DMS79 treated with DMSO at 0.1 percent for 48 hours (cell line): Measurements from ENCODE around the gene SEC11C.

Source experiments
- DNase-seq: peaks from one replicate; lab custom pipeline; 2025; lab: John Stamatoyannopoulos, UW

Gene SEC11C

DNA sequence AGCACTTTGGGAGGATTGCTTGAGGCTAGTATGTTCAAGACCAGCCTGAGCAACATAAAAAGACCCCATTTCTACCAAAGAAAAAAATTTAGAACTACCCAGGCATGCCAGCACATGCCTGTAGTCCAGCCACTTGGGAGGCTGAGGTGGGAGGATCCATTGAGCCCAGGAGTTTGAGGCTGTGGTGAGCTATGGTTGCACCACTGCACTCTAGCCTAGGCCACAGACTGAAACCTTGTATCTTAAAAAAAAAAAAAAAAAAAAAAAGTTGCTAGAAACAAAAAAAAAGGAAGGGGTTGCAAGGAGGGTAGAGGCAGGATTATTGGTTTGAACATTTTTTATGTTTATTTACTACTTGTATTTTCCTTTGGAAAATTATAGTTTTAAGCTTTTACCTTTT is 4.8 kb downstream of the SEC11C start:
- no peak for DNase-seq

DNA sequence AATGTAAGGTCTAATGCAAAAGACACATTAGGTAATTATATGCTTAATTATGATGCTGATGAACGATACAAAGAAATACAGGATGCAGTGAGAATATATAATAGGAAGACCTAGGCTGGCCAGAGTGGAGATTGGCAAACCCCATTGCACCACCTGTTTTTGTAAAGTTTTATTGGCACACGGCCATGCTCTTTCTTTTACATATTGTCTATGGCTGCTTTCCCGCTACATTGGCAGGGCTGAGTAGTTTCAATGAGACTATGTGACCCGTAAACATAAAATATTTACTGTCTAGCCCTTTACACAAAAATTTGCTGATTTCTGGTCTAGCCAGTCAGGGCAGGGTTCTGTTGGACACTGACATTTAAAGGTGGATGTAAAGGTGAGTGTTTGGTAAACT is 5.4 kb downstream of the SEC11C start:
- peak; percentile 32 for DNase-seq

DNA sequence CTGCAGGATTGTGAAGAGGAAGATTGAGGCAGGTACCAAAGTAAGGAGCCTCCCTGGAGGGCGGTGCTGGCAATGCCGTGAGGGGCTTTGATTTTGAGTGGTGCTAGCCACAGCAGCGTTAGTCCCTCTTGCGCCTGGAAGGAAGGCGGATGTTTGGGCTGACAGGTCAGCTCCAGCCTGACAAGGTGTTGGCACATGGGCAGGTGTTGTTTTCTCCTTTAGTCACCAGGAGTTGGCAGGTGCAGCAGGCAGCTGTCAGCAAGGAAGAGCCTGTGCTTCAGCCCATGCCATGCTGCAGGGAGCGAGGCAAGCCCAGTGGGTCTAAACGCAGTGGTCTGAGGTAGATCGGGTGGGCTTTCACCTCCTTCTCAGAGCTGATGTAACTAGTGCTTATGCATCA is 8.5 kb downstream of the SEC11C start:
- peak; percentile 84 for DNase-seq

DNA sequence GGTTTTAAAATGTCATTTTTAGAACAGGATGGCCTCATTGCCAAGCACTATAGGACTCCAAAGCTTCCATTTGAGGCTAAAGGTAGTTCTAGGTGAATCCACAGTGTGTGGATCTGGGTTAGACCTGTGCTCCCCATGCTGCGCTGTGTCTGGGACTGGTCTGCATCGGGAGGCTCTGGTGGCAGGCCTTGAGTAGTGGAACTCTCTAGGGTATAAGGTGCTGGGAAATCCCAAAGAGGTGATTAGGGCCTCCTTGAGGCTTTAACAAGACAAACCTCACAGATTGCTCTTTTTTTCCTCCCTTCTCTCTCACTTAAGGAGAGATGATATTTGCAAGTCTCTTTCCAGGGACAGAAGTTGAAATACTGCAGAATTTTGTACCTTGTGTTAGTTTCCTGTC is 9.3 kb downstream of the SEC11C start:
- peak; percentile 29 for DNase-seq

DNA sequence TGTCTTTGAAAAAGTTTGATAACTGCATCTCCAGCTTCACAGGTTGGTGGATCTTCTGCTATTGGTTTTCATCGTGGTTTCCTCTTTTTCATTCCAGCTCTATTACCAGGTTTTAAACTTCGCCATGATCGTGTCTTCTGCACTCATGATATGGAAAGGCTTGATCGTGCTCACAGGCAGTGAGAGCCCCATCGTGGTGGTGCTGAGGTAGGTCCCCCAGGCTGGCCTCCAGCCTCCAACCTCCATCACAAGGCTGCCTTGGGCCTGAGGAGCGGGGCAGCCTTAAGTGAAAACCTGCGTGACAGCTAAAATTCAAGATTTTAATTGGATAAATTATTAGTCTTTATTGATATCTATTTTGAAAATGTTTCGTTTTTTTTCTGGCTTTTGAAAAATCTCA is 9.7 kb downstream of the SEC11C start:
- DNase-seq = no peak

DNA sequence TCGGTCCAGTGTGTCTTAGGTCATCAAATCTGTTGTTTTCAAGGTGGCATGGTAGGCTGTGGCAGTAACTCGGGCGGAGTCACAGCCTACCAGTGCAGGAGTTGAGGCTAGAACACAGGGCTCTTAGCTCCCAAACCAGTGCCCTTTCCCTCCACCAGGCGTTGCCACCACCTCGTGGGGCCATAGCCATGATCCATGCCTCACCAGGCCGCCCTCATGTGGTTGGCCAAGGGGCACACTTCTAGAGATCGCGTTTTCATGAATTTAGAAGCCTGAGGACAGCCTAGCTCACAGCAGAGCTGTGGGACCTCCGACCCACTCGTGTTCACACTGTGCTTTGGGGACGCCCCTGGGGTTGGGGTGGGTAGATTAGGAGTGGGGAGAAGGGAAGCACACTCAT is 10.6 kb downstream of the SEC11C start:
- no peak for DNase-seq

DNA sequence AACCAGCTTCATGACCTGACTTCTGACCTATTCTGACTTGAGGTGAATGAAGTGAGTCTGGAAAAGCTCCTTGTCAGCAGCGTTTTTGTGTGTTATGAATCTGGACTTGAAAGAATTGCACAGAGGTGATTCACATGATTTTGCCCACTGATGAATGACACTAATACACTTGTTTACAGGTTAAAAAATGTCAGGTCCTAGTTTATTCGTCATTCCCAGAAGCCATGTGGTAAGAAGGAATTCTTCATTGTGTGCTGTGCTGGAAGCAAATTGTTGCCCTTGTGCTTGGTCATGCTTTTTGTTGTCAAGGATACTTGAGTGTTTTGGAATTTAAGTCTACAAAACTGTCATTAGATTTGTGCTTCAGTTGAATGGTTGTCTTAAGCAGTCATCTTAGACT is 15.5 kb downstream of the SEC11C start:
- no peak for DNase-seq

DNA sequence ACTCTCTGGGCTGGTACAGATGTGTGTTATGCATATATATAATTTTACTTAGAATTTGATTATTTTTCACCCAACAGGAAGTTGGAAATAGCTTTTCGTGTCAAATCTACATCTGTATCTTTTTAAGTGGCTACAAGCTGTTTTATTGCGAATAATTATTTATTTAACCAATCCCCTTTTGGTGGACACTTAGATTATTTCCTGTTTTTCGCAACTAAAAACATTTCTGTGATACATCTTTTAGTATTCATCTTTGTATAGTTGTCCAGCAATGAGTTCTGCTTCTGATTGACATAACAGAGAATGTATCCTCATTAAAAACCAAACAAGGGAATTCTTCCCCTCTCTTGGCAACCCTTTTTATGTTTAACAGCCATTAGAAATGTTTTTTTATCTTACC is 16.6 kb downstream of the SEC11C start:
- no peak for DNase-seq

DNA sequence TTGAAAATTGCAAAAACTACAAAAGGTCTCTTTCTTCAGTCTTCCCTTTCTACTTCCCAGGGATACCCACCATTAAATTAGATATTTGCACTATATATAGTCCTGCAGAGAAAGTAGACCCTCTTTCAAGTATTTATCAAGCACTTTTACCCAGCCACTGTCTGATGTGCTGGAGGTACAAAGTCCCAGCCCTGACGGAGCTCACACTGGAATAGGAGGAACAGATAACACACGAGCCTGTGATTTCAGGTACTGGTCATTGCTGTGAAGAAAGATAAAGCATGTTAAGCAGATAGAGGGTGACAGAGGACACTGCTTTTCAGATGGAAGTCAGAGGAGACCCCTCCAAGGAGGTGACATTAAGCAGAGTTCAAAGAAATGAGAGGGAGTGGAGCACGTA is 19.6 kb downstream of the SEC11C start:
- no peak for DNase-seq

DNA sequence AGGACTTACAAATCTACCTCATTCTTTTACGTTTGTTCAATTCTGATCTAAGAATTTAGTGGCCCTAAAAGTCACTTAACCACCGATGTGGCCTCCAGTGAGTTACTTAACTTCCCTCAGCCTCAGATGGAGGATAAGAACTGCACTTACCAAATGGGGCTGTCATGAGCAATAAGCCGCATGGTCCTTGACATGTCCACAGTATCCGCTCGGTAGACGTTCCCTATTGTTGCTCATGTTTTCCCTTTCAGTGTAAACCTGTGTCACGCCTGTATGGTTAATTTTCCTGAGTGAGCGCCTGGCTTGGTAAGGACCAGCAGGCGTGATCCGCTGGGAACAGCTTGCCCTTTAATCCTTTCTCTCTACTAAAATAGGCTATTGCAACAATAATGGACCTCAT is 20.3 kb downstream of the SEC11C start:
- DNase-seq = no peak

DNA sequence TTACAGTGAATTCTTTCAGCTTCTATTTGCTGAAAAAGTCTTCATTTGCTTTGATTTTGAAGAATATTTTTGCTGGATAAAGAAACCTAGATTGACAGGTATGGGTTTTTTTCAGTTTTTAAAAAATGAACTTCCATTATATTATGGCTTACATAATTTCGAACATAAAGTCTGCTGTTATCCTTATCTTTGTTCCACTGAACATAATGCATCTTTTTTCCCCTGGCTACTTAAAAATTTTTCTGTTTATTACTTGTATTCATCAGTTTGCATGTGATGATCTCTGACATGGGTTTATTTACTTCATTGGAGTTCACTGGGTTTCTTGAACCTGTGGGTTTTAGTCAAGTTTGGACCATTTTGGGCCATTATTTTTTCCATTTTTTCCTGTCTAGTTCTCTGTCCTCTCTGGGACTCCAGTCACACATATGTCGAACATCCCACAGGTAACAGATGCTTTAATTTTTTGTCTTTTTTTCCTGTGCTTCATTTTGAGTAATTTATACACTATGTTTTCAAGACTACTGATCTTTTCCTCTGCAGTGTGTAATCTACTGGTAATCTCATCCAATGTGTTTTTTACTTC is 33.1 kb downstream of the SEC11C start:
- no peak for DNase-seq

DNA sequence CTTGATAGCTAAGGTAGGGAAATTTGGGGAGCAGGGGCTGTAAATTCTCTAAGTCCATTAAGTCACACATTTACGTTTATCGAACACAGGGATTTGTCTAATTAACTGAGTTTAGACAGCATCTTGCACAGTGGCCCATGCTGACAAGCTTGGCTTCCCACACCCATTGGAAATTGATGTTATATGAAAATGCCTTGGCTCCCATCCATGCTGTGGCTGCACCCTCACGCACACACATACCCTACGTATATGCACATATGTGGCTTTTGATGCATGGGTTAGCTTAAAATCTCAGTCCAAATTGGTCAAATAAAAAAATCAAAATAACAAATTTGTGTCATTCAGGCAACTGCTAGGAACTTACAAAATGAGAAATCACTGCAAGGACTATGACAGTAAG is 37.8 kb downstream of the SEC11C start:
- no peak for DNase-seq

DNA sequence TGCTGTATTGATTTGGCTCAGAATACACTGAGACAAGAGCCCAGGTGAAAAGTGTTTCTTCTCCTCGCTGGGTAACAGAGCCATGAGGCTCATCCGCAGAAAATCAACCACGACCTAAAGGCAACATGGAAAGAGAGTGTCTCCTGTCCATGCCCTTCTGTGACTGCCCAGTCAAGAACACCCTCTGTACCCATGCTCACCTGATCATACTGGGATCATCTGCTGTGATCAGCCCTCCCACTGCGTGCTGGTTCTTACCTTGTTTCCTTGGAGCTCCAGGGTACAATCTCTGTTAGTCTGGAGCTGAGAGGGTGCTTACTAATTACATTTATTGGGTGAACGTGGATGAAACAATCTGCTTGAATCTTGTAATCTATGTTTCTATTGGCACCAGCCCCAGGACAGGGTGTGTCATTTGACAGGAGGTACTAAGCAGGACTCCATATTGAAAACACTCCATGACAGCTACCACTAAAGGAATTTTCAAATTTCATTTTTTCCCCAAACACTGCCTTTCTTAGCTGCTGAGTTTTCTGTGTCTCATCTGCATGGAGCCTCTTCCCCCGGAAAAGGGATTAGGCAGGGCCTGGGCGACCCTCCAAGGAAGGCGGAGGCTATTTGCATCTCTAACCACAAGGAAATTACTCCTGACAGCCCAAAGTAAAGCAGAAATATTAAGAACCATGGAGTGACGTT is 40.6 kb downstream of the SEC11C start:
- DNase-seq = no peak

DNA sequence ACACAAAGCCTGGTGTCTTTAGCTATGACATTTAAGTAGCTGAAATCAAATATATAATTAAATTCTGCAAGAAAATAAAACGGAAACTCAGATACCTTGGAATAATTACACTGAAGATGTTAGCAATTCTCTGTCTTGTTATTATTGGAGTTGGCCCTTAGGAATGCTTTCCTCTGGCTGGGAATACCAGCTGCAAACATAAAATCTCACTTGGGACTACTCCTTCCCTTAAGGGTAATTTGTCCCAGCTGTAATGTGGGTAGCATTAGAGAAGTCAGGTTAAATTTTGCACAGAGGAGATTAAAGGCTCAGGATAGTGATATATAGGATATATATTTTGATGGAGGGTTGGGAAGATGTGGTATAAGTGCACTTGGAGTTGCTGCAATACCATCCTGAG is 43.0 kb downstream of the SEC11C start:
- DNase-seq = no peak

DNA sequence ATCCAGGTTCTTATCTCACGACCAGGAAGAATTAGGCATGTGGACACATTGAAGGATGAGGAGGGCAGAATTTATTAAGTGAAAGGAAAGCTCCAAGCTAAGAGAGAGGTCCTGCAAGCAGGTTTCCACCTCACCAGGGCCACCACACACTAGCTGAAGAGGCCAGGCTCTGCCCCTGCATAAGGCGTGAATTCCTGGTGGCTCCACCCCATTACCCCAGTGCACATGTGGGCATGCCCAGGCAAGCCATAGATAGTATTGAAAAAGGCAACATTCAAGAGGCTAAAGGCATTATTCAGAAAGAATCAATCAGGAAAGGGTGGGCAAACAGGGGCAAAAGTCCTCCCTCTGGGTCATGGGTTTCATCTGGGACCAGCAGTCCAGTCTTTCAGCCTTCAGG is 49.3 kb downstream of the SEC11C start:
- no peak for DNase-seq

DNA sequence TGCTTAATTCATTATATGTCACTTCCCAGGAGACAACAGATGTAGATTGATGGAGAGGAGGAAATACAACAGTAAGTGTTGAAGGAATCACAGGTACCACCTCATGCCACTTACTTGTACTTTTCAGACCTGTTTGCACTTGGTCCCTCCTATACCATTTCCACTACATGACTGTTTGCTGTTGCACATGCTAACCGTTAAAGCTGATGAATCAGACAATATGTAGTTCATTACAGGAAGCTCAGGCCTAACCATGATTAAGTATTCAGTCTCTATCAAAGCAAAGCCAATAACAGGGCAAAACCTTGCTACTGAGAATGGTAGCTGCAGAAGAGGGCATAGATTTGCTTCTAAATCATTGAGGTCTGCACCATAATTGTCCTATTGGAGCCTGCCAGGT is 50.1 kb downstream of the SEC11C start:
- DNase-seq = no peak

DNA sequence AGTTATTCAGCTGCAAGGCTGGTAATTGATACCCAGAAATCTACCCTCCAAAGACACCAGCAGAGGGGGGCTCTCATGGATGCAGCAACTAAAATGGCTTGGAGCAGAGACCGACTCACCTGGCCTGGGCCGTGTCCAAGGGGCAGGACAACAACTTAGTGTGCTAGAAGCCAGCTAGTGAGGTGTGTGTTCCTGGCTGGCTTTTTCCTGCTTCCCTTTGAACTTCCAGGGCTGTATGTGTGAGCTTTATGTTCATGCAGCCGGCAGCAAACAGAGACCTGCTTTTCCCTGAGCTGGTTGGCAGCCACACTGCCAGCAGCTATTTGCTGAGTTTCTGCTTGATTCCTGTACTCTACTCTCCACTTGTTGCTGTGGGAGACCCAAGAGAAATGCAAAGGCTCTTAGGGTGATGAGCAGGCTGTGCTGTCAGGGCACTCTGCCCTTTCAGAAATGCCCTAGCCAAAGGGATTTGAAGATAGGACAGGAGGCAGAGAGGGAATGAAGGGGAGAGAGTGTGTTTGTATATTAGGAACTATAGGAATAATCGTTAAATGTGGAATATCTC is 56.6 kb downstream of the SEC11C start:
- DNase-seq = no peak

DNA sequence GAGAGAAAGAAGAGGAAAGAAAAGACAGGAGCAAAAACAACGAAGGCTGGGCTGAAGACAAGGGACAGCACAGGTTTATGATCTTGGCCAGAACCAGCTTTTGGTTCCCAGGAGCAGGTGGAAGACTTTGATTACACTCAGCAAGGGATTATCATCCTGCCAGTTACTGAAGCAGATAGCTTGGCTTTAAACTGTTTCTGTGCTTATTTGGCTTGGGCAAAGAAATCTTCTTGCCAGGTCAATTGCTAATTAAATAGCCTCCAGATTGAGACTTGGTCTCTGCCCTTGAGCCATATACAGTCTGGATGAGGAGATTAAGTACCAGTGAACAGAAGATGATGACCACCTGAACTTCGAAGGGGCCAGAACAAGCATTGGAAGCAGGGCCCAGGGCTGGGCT is 58.0 kb downstream of the SEC11C start:
- DNase-seq = no peak

DNA sequence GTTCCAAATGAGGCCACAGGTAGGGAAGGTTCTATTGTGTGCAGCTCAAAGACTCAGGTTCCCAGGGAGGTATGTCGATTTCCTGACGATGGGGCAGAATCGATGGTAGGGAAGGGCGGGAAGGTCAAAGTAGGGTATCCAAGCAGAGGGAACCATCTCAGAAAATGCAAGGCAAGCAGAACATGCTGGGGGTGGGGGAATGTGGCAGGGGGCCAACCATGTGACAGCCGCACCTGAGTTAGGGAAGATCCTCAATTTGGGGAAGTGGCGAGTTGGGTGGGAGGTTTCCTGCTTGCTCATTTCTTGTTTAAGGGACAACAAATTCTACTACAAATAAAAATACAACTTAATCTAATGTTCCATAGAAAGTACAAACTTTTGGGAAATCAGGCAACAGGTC is 58.5 kb downstream of the SEC11C start:
- no peak for DNase-seq

DNA sequence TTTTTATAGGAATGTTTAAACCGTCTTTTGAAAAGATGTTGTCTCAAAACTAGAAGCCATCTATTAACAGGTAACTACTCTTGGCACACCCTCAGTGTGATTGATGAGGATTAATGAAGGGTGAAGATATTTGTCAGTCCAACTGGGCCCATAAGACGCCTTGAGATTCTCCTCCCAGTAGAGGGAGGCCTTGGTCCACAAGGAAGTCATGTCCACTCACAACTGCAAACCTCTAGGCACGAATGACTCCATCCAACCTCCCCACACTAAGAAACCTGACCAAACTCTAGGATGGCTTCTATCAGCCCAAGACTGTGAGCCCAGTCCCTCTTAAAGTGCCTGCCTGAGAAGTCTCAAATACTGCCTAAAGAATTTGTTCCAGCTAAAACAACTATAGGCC is 61.1 kb downstream of the SEC11C start:
- DNase-seq = no peak

DNA sequence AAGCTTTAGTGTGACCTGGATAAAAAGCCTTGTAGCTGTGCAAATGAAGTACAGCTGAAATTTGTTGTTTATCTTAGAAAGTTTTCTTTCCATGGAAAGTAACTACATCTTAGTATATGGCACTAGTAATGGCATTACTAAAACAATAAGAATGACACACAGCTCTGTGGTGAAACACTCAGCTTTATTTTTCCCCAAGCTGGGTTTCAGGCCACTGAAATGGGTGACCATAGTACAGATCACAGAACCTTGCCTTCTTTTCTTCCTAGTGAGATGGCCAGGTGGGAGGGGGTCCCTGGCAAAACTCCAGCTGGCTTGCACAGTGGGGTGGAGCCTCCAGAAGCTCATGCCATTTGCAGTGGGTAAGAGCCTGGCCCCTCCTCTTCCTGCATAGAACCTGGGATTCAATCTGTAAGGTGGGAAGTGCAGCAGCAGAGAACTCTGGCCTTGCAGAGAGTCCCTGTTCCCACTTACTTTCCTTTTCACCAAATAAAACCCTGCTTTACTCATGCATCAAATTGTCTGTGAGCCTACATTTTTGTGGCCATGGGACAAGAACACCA is 62.7 kb downstream of the SEC11C start:
- no peak for DNase-seq

DNA sequence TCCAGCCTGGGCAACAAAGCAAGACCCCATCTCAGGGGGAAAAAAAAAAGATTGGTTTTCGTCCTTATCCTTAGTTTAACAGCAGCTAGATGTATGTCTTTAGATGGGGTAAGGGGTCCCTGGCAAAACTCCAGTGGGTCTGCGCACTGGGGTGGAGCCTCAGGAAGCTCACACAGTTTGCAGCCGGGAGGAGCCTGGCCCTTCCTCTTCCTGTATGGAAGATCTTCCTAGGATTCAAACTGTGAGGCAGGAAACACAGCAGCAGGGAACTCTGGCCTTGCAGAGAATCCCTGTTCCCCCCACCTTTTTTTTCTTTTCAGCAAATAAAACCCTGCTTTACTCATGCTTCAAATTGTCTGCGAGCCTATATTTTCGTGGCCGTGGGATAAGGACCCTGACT is 67.8 kb downstream of the SEC11C start:
- DNase-seq = no peak
